Hepatocyte (in vitro differentiated cells): ENCODE results near the gene WDFY4. TPM values are rescaled to one million over a fixed set of nuclear protein-coding genes. Genes with fewer than 3 reads are reported as not detected.

ENCODE experiments used
- DNase-seq: peaks from one replicate; pipeline ENCODE4 v3.0.0-alpha.2; 2016; ENCODE audit warnings: low spot score
- H2AFZ ChIP-seq: fragments of 200-600 bp; sonication (generic); 2 replicates; pipeline ENCODE4 v1.6.0; 2016; ENCODE audit warnings: antibody characterized with exemption, mild to moderate bottlenecking
- H3K27ac ChIP-seq: fragments of 200-600 bp; sonication (generic); 2 replicates; pipeline ENCODE4 v1.5.1; 2016; ENCODE audit warnings: mild to moderate bottlenecking
- H3K27me3 ChIP-seq: fragments of 200-600 bp; sonication (generic); 2 replicates; pipeline ENCODE4 v1.6.1; 2016
- H3K36me3 ChIP-seq: fragments of 200-600 bp; sonication (generic); replicated peaks from 2 replicates; pipeline ENCODE4 v1.5.1; 2016; ENCODE audit warnings: low read depth; ENCODE audit not compliant: insufficient read depth
- H3K4me1 ChIP-seq: fragments of 200-600 bp; sonication (generic); 2 replicates; pipeline ENCODE4 v1.5.1; 2016; ENCODE audit warnings: mild to moderate bottlenecking, moderate library complexity; ENCODE audit not compliant: insufficient read depth
- H3K4me2 ChIP-seq: fragments of 200-600 bp; sonication (generic); 2 replicates; pipeline ENCODE4 v1.6.0; 2016
- H3K4me3 ChIP-seq: fragments of 200-600 bp; sonication (generic); 2 replicates; pipeline ENCODE4 v1.5.1; 2016; ENCODE audit warnings: mild to moderate bottlenecking
- H3K79me2 ChIP-seq: fragments of 200-600 bp; sonication (generic); 2 replicates; pipeline ENCODE4 v1.6.0; 2017; ENCODE audit warnings: mild to moderate bottlenecking
- H3K9me2 ChIP-seq: fragments of 200-600 bp; sonication (generic); replicated peaks from 2 replicates; pipeline ENCODE4 v1.6.0; 2017; ENCODE audit warnings: mild to moderate bottlenecking; ENCODE audit not compliant: insufficient read depth
- H3K9me3 ChIP-seq: fragments of 200-600 bp; sonication (generic); 2 replicates; pipeline ENCODE4 v1.5.1; 2016; ENCODE audit warnings: low read depth, mild to moderate bottlenecking
- H4K20me1 ChIP-seq: fragments of 200-600 bp; sonication (generic); 2 replicates; pipeline ENCODE4 v1.6.0; 2016; ENCODE audit warnings: mild to moderate bottlenecking; ENCODE audit not compliant: insufficient read depth, poor library complexity, severe bottlenecking
- EZH2 ChIP-seq: fragments of 200-600 bp; sonication (generic); IDR thresholded peaks from 2 replicates; pipeline ENCODE4 v1.6.1; 2016; ENCODE audit warnings: antibody characterized with exemption, mild to moderate bottlenecking, borderline replicate concordance
- EZH2phosphoT487 ChIP-seq: fragments of 200-600 bp; sonication (generic); IDR thresholded peaks from one replicate; pipeline ENCODE4 v1.6.1; 2018; ENCODE audit warnings: antibody characterized with exemption, mild to moderate bottlenecking, low read depth, moderate library complexity; ENCODE audit not compliant: unreplicated experiment, severe bottlenecking
- WGBS: methylation state at CpG from one replicate; pipeline ENCODE4 v1.1.6; 2016; ENCODE audit warnings: low lambda C conversion rate; ENCODE audit errors: missing lambda C conversion rate; 5-methylcytosine and 5-hydroxymethylcytosine counted together
- polyA plus RNA-seq: library from polyadenylated mRNA; unstranded; fragments of >200 nt; fragmentation: Nextera tagmentation; extraction: Ambion mirVana; gene quantifications from 2 replicates; pipeline ENCODE4 v1.2.1, GENCODE V29; 2016
- total RNA-seq: library from RNA; depleted of rRNA; stranded (reverse); fragments of >200 nt; gene quantifications from 2 replicates; pipeline ENCODE4 v1.2.3, GENCODE V29; 2014
- TF ChIP-seq, protein P1 (sequence below): fragments of 200-600 bp; sonication (generic); IDR thresholded peaks from 2 replicates; pipeline ENCODE4 v1.5.1; 2016; ENCODE audit warnings: antibody characterized with exemption, mild to moderate bottlenecking; ENCODE audit not compliant: poor library complexity

The WDFY4 gene
- total and polyA plus RNA-seq, 2 experiments from 2014 or later: 0.43 to 0.91 TPM

DNA sequence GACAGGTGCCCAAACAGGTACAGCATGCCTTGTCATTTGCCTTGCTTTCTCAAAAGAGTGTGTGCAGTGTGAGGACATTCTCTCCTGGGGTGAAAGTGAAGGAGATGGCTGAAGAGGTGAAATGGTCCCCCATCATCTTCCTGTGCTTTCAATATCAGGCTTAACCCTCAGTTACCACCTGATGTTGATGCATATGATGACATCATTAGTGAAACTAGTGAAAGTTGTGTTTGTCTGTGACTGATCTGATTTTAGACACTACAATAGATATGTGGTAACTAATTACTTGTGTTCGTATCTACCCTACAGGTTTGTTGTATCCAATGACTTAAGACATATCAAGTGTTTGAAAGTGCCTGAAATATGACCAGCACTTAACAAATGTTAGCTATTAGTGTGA lies 279.4 kb downstream of the WDFY4 start:
- no peak overlapping the region for H3K4me2 ChIP-seq
- H3K79me2 ChIP-seq: no peaks in the 10 kb centered on the region
- no peaks in the 10 kb centered on the region for H3K27me3 ChIP-seq
- 95% methylated on average over 1 of the region's 1 CpG for WGBS
- TF ChIP-seq, protein P1, sequence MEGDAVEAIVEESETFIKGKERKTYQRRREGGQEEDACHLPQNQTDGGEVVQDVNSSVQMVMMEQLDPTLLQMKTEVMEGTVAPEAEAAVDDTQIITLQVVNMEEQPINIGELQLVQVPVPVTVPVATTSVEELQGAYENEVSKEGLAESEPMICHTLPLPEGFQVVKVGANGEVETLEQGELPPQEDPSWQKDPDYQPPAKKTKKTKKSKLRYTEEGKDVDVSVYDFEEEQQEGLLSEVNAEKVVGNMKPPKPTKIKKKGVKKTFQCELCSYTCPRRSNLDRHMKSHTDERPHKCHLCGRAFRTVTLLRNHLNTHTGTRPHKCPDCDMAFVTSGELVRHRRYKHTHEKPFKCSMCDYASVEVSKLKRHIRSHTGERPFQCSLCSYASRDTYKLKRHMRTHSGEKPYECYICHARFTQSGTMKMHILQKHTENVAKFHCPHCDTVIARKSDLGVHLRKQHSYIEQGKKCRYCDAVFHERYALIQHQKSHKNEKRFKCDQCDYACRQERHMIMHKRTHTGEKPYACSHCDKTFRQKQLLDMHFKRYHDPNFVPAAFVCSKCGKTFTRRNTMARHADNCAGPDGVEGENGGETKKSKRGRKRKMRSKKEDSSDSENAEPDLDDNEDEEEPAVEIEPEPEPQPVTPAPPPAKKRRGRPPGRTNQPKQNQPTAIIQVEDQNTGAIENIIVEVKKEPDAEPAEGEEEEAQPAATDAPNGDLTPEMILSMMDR: no peak
- TF ChIP-seq EZH2phosphoT487: no peak
- no peak for TF ChIP-seq EZH2
- H3K4me1 ChIP-seq: no peaks in the 10 kb centered on the region
- no peaks in the 10 kb centered on the region for H4K20me1 ChIP-seq
- no peaks in the 10 kb centered on the region for H3K36me3 ChIP-seq
- no peaks in the 10 kb centered on the region for H3K9me3 ChIP-seq
- no peak overlapping the region for H3K4me3 ChIP-seq
- H3K9me2 ChIP-seq: no peaks in the 10 kb centered on the region
- no peak overlapping the region for H3K27ac ChIP-seq
- no peak for DNase-seq
- H2AFZ ChIP-seq: no peak overlapping the region

GRCh38 chr10:48965460-48965859 lies 280.8 kb downstream of the WDFY4 start:
- Histone ChIP-seq H4K20me1 (no peaks in the 10 kb centered on the region), H3K79me2 (no peaks in the 10 kb centered on the region), H3K9me3 (no peaks in the 10 kb centered on the region), H3K9me2 (no peaks in the 10 kb centered on the region), H3K36me3 (no peaks in the 10 kb centered on the region), H3K27me3 (no peaks in the 10 kb centered on the region), H3K4me3 (no peak overlapping the region), H2AFZ (no peak overlapping the region), H3K4me1 (no peaks in the 10 kb centered on the region), H3K4me2 (no peak overlapping the region), H3K27ac (no peak overlapping the region)
- no peak for DNase-seq
- no peak for TF ChIP-seq EZH2phosphoT487
- TF ChIP-seq, protein P1: no peak
- no peak for TF ChIP-seq EZH2
- WGBS: 87% methylated on average over 4 of the region's 4 CpGs

DNA sequence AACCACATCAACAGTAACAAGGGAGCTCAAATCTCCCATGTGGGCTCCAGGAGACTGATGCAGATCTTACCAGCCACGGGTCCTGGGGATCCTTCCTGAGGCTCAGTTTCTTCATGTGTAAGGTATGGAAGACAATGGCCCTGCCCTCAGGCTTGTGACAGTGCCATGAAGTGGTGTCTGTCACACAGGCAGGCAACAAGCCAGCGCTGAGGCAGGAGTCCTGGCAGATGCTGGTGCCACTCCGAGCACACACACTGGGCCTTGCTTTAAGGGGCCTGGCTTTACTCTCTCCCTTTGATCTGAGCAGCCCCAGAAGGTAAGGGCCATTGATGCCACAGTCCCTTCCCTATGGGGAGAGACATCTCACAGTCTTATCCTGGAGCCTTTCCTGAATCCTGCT lies 283.4 kb downstream of the WDFY4 start:
- H3K27me3 ChIP-seq: no peaks in the 10 kb centered on the region
- H3K4me3 ChIP-seq: no peak overlapping the region
- H3K9me2 ChIP-seq: no peaks in the 10 kb centered on the region
- no peaks in the 10 kb centered on the region for H4K20me1 ChIP-seq
- WGBS: 87% methylated on average over 3 of the region's 3 CpGs
- H3K79me2 ChIP-seq: no peaks in the 10 kb centered on the region
- no peaks in the 10 kb centered on the region for H3K4me1 ChIP-seq
- no peak overlapping the region for H3K27ac ChIP-seq
- no peaks in the 10 kb centered on the region for H3K9me3 ChIP-seq
- no peaks in the 10 kb centered on the region for H3K36me3 ChIP-seq
- H2AFZ ChIP-seq: no peak overlapping the region
- no peak overlapping the region for H3K4me2 ChIP-seq
- DNase-seq: no peak
- no peak for TF ChIP-seq EZH2phosphoT487
- TF ChIP-seq, protein P1: no peak
- no peak for TF ChIP-seq EZH2

DNA sequence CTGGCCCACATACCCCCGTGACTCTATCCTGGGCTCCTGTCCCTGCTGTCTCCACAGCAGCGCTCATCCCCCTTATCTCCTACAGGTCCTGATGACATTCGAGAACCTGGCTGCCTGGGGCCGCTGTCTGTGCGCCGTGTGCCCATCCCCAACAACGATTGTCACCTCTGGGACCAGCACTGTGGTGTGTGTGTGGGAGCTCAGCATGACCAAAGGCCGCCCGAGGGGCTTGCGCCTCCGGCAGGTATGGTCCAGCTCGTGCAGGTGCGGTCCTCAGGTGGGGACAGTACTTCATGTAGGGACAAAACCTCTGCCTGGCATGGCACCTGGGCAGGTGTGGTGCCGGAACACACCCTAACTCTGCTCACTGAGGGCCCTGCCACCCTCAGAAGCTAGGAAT lies 285.4 kb downstream of the WDFY4 start:
- no peaks in the 10 kb centered on the region for H3K27me3 ChIP-seq
- H3K4me2 ChIP-seq: no peak overlapping the region
- no peak for TF ChIP-seq EZH2
- H3K36me3 ChIP-seq: no peaks in the 10 kb centered on the region
- no peaks in the 10 kb centered on the region for H3K4me1 ChIP-seq
- H3K27ac ChIP-seq: no peak overlapping the region
- no peak overlapping the region for H2AFZ ChIP-seq
- H3K9me2 ChIP-seq: no peaks in the 10 kb centered on the region
- no peaks in the 10 kb centered on the region for H3K9me3 ChIP-seq
- no peak overlapping the region for H3K4me3 ChIP-seq
- H3K79me2 ChIP-seq: no peaks in the 10 kb centered on the region
- no peaks in the 10 kb centered on the region for H4K20me1 ChIP-seq
- no peak for DNase-seq
- 93% methylated on average over 14 of the region's 14 CpGs for WGBS
